HL-60 (cell line): ENCODE data around the gene ZNF891.

Experiments used
- POLR2AphosphoS5 ChIP-seq: IDR thresholded peaks from 2 replicates; pipeline ENCODE4 v1.6.1; 2012; ENCODE audit warnings: low read depth
- TF ChIP-seq, protein P1 (sequence below): IDR thresholded peaks from one replicate; pipeline ENCODE4 v1.5.1; 2011; ENCODE audit warnings: low read length, control low read depth, inconsistent platforms; ENCODE audit not compliant: insufficient read depth

DNA sequence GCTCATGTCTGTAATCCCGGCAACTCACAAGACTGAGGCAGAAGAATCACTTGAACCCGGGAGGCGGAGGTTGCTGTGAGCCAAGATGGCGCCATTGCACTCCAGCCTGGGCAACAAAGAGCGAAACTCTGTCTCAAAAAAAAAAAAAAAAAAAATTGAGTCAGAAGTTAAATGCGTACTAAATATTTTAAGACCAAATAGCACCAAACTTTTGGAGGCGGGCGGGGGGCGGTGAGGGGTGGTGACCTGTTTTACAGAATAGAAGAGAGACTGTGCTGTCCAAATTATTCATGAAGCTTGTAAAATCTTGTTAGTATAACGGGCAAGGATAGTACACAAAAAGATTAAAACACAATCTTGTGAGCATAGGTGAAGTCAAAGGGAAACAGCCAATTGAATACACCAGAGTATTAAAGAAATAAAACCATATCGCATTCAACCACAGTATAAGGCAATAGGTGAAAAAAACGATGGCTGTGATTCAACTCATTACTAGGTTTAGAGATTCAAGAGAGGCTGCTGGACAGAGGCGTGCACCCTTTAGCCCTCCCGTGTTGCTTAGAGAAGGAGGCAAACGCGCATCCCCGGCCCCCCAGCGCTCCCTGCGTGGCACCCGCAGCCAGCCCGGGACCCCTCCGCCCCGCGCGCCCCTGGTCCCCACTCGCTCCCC, 571 bp downstream of the ZNF891 start:
- TF ChIP-seq, protein P1, sequence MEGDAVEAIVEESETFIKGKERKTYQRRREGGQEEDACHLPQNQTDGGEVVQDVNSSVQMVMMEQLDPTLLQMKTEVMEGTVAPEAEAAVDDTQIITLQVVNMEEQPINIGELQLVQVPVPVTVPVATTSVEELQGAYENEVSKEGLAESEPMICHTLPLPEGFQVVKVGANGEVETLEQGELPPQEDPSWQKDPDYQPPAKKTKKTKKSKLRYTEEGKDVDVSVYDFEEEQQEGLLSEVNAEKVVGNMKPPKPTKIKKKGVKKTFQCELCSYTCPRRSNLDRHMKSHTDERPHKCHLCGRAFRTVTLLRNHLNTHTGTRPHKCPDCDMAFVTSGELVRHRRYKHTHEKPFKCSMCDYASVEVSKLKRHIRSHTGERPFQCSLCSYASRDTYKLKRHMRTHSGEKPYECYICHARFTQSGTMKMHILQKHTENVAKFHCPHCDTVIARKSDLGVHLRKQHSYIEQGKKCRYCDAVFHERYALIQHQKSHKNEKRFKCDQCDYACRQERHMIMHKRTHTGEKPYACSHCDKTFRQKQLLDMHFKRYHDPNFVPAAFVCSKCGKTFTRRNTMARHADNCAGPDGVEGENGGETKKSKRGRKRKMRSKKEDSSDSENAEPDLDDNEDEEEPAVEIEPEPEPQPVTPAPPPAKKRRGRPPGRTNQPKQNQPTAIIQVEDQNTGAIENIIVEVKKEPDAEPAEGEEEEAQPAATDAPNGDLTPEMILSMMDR, result no peak
- TF ChIP-seq POLR2AphosphoS5, result no peak
